COLO668 (cell line): ENCODE results near the gene PRRC2C.

Experiments
- DNase-seq: peaks from one replicate; lab custom pipeline; 2025; ENCODE audit not compliant: unreplicated experiment; lab: John Stamatoyannopoulos, UW

The PRRC2C gene

DNA sequence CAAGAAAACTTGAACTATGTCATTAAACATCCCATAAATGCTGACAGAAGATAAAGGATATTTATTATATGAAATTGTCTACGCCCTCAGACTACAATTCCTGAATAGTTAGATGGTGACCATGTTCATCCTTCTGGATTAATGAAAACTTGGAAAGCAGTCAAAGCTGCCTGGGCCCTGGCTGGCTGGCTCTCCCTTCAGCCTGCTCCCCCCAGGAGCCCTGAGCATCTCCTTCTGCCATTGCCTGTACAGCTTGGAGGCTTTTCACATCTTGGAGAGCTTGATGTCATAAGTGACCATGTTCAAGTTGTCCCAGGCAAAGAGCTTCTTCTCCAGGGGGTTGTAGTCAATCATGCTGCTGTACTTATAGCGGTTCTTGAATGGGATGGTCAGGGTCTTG lies 150.3 kb downstream of the PRRC2C start:
- no peak for DNase-seq

GRCh38 chr1:171636141-171636540 lies 150.8 kb downstream of the PRRC2C start:
- no peak for DNase-seq

- DNase-seq: no peak
Observed at GRCh38 chr1:171637928-171638576, 152.7 kb downstream of the PRRC2C start.

DNA sequence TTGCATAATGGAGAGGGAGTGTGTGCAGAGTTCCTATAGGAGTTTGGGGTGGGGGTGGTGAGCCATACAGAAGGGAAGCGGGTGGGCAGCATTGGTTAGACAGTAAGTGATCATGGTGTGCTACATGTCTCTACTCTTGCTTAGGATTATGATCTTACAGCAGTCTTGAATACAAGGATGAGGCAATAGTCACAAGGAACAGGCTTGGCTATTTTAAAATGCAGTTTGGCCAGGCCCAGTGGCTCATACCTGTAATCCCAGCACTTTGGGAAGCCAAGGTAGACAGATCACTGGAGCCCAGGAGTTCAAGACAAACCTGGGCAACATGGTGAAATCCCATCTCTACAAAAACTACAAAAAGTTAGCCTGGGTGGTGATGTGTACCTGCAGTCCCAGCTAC lies 154.9 kb downstream of the PRRC2C start:
- DNase-seq: no peak

- no peak for DNase-seq
Observed at GRCh38 chr1:171641076-171641864, 155.9 kb downstream of the PRRC2C start.

DNA sequence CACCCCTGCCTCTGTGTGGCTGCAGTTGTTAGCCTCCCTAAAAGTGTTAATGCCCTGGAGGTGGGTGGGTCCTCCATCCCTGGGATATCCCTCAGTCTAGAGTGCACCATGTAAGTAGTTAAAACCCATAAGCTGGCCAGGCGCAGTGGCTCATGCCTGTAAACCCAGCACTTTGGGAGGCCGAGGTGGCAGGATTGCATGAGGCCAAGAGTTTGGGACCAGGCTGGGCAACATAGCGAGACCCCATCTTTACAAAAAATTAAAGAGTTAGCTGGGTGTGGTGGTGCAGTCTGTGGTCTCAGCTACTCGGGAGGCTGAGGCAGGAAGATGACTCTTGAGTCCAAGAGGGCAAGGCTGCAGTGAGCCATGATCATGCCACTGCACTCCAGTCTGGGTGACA lies 156.9 kb downstream of the PRRC2C start:
- DNase-seq: no peak
